GM19351 (cell line): ENCODE data around the gene ISM2.
"Not testable (repeated sequence)": the region's sequence is repeated elsewhere in the genome, so short reads cannot be mapped to it uniquely, and the experiment has no call there.

Experiments
- ATAC-seq: cut with Tn5 transposase; IDR thresholded peaks from one replicate; pipeline ENCODE4 v1.9.1; 2021; ENCODE audit warnings: mild to moderate bottlenecking, moderate library complexity; ENCODE audit not compliant: unreplicated experiment

ISM2 gene

DNA sequence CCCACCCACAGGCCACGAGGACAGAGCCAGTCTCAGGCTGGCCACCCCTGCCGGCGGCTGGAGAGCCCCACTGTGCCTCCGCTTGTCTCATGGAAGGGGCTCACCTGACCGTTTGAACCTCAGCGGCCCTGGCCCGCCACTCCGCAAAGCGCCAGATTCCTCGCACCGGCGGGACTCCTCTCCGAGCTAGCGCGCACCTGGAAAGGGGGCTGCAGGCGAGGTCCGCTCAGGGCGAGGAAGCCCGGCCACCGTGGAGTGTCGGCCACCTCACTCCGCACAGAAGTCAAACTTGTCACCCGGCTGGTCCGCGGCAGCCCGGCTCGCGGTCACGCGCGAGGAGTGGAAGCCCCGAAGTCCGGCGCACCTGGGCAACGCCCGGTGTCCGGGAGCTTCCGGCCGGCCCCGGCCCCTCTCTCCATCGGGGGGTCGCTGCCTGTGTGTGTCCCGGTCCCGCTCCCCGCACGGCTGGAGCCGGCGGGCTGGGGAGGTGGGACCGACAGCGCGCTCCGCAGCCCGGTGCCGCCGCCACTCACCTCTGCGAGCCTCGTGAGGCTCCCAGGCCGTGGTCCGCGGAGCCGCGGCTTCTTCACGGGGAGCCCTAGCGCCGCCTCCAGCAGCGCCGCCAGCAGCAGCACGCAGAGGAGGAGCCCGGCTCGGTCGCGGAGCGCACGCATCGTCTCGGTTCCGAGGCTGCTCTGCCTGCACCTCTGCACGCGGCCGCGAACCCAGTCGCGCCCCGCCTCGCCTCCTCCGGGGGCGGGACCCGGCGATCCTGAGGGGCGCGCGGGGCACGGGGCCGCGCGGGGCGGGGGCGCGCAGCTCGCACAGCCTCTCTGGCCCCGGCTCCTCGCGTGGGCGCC, at the start of gene ISM2:
Gene ISM2 (minus strand): TSS at position 697 of the 860 bp plus-strand sequence. CDS start 23 bp downstream, at position 674.
- peak; percentile 73 for ATAC-seq

DNA sequence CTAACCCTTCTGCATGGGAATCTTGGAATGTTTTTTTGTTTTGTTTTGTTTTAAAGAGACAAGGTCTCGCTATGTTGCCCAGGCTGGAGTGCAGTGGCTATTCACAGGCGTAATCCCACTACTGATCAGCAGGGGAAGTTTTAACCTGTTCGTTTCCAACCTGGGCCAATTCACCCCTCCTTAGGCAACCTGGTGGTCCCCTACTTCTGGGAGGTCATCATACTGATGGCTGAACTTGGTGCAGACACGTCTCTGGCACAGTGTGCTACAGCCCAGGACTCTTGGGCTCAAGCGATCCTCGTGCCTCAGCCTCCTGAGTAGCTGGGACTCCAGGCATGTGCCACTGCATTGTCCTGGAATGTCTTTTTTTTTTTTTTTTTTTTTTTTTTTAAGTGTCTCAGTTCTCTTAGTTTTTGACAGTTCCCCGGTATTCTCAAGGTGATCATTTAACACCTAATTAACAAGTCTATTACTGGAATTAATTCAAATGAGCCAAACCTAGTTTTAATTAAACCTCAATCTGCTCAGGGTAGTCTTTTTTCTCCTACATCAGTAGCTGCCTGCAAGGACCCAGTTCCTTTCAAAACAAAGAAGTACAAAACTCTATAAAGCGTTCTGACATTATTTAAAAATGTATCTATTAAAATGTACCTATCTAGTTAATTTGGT, 49.0 kb upstream of the ISM2 start:
- no peak for ATAC-seq

DNA sequence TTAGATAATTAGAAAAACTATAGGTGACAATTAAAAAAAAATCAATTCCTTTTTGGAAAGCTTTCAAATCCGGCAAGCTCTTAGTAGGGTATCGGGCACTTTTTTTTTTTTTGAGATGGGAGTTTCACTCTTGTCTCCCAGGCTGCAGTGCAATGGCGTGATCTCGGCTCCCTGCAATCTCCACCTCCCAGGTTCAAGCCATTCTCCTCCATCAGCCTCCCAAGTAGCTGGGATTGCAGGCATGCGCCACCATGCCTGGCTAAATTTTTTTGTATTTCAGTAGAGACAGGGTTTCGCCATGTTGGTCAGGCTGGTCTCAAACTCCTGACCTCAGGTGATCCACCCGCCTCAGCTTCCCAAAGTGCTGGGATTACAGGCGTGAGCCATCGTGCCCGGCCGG, 46.6 kb upstream of the ISM2 start:
- ATAC-seq: not testable (repeated sequence)

DNA sequence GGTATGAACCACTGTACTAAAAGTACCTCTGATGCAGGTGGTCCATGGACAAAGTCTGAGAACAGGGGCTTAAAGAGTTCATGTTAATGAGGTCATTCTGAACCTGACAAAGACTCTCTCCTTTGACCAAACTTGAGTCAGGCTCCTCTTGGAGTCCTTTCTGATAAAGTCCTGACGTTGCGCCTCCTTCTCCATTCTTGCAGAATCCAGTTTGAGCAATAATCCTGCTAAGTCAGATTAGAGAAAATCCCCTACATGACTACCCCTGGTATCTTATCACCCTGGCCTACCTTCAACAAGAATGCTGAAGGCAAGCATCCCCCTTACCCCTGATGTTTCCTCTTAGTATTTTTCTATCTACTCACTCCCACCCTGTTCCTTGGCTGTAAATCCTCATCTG, 46.0 kb upstream of the ISM2 start:
- no peak for ATAC-seq

DNA sequence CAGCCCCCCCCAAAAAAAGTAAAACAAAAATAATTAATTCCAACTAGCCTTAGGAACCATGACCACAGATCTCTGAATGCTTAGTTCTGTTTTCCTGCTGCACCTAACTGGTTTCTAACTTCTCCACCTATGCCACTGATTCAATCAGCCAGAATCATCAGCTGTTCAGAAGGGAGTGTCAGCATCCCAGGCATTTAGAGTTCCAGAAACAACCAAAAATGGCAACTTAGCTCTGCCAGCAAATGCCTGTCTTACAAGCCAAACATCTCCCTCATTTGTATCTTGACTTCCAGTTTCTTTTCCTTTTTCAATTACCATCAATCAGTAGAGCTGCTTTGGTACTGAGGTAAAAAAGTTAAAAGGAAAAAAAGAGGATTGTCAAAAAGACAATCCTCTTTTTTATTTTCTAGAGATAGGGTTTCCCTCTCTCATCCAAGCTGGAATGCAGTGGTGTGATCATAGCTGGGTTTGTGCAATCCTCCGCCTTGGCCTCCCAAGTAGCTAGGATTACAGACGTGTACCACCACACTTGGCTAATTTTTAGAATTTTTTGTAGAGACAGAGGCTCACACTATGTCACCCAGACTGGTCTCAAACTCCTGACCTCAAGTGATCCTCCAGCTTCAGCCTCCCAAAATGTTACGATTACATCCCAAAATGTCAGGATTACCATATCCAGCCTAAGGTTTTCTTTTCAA, 45.2 kb upstream of the ISM2 start:
- ATAC-seq: no peak

DNA sequence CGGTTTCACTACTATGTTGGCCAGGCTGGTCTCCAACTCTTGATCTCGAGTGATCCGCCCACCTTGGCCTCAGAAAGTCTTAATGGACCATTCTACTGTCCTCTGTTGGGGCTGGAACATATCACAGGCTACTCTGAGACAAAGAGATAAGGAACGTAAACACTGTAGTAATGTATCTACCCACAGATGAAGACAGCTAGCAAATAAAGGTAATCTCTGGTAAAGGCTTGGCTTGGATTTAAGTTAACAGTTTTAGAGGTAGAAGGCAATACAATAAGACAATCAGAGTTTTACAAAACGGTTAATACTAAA, 44.6 kb upstream of the ISM2 start:
- no peak for ATAC-seq

DNA sequence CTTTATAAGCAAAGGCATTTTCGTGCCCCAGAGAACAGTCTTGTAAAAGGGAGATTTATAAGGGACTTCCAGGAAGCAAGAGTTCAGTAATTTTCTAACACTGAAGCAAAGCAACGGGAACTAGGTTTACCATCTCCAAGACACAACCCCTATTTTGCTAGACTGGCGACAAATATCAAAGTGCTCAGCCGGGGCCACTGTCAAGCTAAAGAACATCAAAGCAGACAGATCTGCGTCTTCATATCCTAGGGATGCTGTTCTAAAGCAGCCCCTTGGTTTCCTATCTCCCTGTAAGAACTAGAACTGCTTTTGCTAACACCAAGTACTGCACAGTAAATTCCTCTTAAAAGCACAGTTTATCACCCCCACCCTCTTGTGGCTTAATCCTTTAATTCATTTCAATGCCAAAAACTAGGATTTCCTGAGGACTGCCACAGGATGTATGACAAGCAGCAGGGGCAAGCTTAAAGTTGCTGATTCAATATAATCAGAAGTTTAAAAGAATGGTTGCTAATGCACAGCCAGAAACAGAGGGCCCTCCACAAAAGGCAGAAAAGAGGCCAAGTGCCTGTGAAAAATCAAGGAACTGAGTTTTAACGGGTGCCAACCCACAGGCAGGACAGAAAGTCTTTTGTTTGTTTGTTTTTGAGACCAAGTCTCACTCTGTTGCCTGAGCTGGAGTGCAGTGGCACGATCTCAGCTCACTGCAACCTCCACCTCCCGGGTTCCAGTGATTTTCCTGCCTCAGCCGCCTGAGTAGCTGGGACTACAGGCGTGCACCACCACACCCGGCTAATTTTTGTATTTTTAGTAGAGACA, 44.0 kb upstream of the ISM2 start:
- peak; percentile 40 for ATAC-seq

DNA sequence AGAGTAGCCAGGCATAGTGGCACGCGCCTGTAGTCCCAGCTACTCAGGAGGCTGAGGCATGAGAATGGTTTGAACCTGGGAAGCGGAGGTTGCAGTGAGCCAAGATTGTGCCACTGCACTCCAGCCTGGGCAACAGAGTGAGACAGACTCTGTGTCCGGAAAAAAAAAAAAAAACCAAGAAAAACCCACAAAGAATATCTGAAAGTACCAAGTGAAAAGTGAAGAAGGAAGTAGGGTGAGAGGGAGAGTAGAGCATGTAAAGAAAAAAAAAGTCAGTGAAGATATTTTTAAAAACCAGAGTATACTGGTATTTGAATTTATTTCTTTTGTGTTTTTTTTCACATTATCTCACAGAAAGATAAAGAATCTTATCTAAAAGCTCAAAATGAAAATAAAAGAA, 43.3 kb upstream of the ISM2 start:
- peak; percentile 77 for ATAC-seq

DNA sequence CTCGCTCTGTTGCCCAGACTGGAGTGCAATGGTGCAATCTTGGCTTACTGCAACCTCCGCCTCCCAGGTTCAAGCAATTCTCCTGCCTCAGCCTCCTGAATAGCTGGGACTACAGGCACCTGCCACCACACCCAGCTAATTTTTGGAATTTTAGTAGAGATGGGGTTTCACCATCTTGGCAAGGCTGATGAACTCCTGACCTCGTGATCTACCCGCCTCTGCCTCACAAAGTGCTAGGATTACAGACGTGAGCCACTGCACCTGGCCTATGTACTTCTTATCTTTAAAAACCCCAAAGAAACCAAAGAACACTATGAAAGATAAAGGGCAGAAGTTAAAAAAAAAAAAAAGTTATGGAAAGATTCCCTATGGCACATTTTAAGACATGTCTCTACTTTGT, 38.3 kb upstream of the ISM2 start:
- not testable (repeated sequence) for ATAC-seq

DNA sequence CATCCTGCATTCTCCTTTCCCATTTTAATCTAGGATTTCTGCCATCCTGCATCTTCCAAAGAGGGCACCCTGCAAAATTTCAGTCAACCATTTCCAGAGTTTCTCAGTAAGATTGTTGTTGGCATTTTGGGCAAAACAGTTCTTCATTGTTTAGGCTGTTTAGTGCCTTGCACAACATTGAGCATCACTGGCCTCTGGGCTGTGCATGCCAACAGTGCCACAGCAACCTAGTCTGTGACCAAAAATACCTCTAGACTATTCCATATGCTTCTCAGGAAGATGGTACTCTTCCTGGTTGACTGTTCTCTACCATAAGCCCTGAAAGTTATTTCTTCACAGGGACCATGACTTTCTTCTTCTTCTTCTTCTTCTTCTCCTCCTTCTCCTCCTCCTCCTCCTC, 32.5 kb upstream of the ISM2 start:
- ATAC-seq: no peak

DNA sequence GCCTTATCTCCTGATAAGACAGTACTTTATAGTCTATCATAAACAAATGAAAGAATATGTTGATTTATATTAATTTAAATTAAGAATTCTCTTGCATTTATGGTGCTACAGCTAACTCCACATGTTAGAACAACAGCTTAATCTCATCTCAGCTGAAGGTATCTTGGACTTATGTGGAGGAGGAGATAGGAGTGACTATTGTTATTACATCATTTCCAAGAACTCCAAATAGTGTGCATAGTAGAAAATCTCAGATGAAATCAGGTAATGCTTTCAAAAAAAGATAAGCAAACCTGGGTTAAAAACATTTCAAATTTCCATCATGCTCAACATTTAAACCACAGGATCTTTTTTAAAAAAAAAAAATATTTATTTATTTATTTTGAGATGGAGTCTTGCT, 31.3 kb upstream of the ISM2 start:
- ATAC-seq: no peak

DNA sequence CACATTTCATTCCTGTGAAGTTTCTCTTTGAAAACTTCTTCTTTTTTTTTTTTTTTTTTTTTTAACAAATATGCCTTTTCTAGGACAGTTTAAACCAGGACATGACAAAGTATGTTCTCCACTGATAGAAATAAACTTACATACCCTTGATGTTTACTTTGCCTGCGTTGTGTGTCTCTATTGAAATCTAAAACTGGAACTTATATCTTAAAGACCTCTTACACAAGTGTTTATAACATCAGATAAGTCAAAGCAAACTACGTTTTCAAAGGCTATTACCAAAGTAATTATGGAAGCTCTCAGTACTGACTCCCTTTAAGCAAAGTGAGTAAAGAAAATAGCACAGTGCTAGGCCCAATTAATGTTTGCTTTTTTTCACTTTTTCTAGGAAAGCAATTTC, 30.6 kb upstream of the ISM2 start:
- ATAC-seq: no peak

DNA sequence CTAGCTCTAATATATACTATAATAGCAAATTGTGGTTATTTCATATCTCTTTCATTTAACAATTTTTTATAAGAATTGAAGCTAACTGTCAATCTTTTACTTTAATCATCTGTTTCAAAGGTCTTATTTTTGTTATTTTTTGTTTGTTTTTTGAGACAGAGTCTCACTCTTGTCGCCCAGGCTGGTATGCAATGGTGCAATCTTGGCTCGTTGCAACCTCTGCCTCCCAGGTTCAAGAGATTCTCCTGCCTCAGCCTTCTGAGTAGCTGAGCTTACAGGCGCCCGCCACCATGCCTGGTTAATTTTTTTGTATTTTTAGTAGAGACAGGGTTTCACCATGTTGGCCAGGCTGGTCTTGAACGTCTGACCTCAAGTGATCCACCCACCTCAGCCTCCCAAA, 30.1 kb upstream of the ISM2 start:
- not testable (repeated sequence) for ATAC-seq

DNA sequence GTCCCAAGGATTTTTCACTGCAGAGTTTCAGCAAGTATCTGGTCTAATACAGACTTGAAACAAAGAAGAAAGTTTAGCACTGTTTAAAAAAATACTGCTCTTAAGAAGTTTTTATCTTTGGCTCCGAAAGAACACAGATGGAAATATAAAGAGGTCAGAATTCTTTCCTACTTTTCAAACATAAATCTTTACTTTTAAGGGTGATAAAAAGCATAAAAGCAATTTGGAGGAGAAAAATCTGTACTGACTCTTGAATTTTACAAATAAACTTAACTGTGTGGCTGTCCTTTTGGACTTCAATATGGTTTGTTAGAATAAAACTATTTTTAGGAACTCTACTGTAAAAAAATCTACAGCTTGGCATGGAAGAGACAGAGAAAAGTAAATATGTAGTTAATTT, 27.6 kb upstream of the ISM2 start:
- ATAC-seq: no peak

DNA sequence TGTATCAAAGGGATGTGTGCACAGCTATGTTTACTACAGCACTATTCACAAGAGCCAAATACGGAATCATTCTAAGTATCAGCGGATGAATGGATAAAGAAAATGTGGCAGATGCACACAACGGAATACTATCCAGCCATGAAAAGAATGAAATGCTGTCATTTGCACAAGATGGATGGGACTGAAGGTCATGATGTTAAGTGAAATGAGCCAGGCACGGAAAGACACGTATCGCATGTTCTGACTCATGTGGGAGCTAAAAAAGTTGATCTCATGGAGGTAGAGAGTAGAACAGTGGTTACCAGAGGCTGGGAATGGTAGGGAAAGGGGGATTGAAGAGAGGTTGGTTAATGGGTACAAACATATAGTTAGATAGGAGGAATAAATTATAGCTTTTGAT, 25.9 kb upstream of the ISM2 start:
- ATAC-seq: no peak

DNA sequence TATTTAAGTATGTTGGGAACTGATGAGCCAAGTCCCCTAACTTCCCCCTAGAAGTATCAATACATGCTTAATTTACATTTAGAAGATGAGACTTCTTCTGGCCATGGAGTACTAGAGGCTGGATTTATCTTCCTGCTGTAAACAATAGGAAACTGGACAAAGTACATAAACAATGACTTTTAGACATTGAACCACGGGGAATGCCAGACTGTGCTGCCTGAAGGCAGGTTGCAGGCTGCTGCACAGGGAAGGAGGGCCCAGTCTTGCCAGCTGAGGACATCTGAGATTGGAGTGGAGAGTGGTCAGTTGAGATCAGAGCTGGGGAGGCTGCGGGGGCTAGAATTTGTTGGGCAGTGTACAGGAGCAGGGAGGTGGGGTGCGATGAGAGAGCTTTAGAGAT, 24.5 kb upstream of the ISM2 start:
- no peak for ATAC-seq

DNA sequence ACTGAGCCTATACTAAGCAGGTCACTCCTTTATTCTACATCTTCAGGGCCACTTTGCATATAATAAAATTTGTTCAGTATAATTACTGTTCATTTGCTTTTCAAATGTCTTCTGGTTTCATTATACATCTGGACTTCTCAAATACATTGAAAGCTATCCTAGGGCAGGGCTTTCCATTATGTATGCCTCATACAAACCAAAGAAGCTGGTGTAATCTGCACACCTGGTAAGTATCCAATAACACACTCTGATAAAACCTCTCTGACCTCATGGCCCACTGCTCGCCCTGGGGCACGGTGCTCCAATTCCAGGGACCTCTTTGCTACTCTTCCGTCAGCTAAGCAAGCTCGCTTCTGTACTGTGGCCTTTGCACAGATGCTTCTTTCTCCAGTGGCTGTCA, 21.9 kb upstream of the ISM2 start:
- ATAC-seq: no peak

DNA sequence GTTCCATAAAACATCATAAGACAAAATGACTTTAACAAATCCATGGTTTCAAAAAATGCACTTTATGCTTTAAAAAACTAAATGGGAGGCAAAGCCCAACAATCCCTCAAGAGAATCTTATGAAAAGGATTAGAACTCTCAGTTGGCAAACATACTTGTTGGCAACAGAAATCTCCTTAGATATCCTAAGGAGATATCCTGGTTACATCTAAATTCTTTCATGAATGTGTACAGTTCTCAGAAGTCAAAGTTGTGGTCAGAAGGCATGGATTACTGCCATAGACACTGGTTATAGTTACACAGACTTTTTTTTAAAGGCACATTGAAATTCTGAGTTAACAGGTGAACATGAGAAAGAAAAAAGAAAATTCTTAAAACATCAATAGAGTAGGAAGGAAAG, 17.5 kb upstream of the ISM2 start:
- ATAC-seq: no peak

DNA sequence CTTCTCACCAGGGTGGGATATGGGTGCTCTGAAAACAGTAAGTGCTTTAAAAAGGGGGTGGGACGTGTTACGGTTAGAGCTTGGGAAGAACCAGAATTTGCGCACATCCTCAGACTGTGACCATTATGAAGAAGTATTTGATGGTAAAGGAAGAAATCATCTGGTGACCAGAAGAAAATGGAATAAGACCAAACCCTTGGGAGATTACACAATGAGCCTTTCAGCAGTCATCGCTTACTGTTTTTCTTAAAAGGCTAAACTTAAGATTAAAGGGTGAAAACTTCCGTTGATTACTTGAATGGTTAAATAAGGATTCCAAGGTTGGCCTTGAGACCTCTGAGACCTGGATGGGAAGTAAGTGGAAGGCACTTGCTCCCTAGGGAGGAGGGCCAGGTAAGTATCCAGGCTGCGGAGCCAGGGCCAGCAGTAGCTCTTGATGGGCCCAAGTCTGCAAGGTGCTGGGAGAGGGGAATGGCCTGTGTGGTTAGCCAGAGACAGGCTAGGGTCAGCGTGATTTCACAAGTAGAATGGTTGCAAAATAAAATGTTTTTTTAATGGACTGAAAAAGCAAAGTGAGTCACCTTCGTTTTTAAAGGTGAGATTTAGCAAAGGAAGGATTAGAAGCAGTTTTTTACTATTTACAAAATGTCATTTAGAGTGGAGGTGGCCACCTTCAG, 13.0 kb upstream of the ISM2 start:
- no peak for ATAC-seq

DNA sequence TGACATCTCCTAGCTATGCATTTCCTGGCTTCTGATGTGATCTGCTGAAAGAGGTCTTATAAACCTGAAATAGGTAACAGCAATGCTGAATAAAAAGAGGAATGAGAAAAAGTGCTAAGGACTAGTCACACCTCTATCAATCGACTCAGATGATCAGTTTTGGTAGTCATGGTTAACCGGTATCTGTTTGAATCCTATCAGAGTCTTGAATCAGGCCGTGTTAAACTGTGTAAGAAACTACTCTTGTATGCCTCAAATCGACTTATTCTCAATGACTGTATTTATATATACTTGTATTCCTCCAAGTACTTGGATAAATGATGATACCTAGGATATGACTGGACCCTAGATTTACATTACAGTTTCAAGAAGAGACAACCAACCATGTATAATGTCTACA, 10.8 kb upstream of the ISM2 start:
- ATAC-seq: no peak

DNA sequence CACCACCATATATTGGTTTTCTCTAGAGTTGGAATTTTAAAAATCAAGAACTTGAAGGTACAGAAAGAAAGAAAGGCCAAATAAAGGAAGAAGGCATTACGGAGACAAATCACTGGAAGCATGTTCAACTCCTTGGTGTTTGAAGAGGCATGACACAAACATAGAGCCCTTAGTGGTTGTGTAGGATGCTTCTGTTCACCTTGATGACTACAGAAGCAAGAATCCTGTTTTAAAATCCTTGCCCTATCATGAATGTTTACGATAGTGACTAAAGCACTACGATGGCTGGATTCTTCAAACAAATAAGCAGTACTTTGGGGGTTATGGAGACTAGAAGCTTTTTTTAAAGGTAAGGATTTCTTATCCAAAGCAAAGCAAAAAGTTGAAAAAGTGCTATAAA, 10.3 kb upstream of the ISM2 start:
- no peak for ATAC-seq
